Measurements from ENCODE around the gene KCNK4. TPM values are rescaled to one million over a fixed set of nuclear protein-coding genes. Genes with fewer than 3 reads are reported as not detected.

KCNK4 gene
- total RNA-seq, 2 donors from 2014 or later, result not detected

DNA sequence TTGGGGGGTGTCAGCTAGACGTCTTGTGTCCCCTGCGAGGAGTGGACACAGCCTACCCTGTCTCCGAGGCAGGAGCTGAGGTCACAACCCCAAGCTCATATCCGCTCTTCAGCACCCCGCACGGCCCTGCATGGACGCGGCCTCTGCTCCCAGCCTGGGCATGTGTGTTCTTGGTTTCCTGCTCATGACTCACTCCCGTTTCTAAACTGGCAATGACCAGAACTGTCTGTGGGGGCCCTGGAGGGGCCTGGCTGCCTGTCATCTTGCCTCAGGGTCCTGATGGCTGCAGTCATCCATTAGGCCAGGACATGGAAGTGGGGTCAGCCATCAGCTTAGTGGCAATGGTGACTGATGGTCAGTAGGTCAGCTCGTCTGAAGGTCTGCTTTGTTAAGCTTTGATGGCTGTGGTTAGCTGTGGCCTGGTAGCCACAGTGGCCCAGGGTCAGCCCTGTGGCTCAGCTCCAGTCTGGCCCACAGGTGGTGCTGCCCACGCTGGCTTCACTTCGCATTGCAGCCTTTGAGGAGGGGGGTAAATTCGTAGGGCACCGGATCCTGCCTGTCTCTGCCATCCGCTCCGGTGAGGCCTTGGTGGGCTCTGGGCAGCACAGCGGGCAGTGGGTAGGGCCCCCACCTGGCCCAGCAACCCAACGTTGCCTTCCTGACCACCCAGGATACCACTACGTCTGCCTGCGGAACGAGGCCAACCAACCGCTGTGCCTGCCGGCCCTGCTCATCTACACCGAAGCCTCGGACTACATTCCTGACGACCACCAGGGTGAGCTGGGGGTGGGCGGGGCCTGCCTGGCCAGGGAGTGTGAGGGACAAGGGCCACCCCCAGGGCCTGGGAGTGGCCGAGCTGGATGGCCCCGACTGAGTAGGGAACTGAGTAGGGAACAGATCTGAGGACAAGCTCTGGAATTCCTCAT lies 27.8 kb upstream of the KCNK4 start:
- intact Hi-C loops (cut with DNase I), result no loop called here
- ATAC-seq (no peak), DNase-seq (no peak)
- no peak overlapping the region for H3K4me3 ChIP-seq
- no peak overlapping the region for H3K27ac ChIP-seq
- H3K4me1 ChIP-seq, result peaks cover 7% of the 10 kb centered on the region
- no peaks in the 10 kb centered on the region for H3K36me3 ChIP-seq (replicated peaks in 1 of 2; ENCODE audit: insufficient read depth in 1 of 2, low read depth in 2 of 2)
- WGBS, 2 donors, result 81 to 83% methylated on average over 13 to 27 of the region's 29 CpGs
- no peaks in the 10 kb centered on the region for H3K27me3 ChIP-seq
- H3K9me3 ChIP-seq, result no peaks in the 10 kb centered on the region
- TF ChIP-seq, protein P1, sequence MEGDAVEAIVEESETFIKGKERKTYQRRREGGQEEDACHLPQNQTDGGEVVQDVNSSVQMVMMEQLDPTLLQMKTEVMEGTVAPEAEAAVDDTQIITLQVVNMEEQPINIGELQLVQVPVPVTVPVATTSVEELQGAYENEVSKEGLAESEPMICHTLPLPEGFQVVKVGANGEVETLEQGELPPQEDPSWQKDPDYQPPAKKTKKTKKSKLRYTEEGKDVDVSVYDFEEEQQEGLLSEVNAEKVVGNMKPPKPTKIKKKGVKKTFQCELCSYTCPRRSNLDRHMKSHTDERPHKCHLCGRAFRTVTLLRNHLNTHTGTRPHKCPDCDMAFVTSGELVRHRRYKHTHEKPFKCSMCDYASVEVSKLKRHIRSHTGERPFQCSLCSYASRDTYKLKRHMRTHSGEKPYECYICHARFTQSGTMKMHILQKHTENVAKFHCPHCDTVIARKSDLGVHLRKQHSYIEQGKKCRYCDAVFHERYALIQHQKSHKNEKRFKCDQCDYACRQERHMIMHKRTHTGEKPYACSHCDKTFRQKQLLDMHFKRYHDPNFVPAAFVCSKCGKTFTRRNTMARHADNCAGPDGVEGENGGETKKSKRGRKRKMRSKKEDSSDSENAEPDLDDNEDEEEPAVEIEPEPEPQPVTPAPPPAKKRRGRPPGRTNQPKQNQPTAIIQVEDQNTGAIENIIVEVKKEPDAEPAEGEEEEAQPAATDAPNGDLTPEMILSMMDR (IDR thresholded peaks at IDR 0.05), result no peak
- no peak for TF ChIP-seq POLR2A (IDR thresholded peaks at IDR 0.05)

DNA sequence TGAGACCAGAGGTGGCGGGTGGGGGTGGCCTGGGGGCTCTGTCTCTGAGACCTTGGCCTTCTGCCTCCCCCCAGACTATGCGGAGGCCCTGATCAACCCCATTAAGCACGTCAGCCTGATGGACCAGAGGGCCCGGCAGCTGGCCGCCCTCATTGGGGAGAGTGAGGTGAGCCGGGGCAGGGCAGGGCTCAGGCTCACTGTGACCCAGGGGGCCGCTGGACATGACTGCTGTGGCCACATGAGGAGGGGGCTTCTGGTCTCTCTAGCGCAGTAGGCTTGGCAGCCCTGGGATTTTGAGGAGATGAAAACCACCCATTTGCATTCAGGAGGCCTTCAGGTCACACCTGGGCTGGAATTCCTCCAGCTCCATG lies 27.2 kb upstream of the KCNK4 start:
- H3K27ac ChIP-seq, result no peak overlapping the region
- intact Hi-C loops (cut with DNase I), result no loop called here
- H3K4me1 ChIP-seq, result peaks cover 13% of the 10 kb centered on the region
- no peak for TF ChIP-seq POLR2A (IDR thresholded peaks at IDR 0.05)
- TF ChIP-seq, protein P1 (IDR thresholded peaks at IDR 0.05), result no peak
- no peaks in the 10 kb centered on the region for H3K9me3 ChIP-seq
- H3K36me3 ChIP-seq (replicated peaks in 1 of 2; ENCODE audit: insufficient read depth in 1 of 2, low read depth in 2 of 2), result no peaks in the 10 kb centered on the region
- H3K27me3 ChIP-seq, result no peaks in the 10 kb centered on the region
- ATAC-seq, result no peak
- 93 to 94% methylated on average over 6 to 7 of the region's 8 CpGs for WGBS, 2 donors
- no peak overlapping the region for H3K4me3 ChIP-seq
- DNase-seq, result no peak

DNA sequence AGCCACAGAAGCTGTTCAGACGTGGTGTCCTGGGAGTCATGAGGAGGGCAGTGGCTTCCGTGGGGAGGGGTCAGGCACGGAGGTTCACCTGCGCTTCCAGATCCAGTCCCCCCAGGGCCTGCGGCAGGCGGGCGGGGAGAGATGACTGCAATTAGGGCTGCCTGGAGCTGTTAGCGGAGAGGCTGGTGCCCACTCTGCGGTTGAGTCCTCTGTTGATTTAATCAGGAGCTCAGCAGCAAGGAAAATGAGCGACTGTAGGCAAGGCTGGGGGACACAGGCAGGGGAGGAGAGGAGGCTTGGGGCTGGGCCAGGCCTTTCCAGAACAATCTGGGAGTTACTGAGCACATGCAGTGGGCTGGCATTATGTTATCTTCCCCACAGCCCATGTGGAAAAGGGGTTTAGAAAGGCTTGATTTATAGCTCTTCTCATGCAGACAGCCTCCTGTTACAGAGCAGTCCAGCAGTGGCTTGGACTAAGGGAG lies 26.7 kb upstream of the KCNK4 start:
- no peaks in the 10 kb centered on the region for H3K9me3 ChIP-seq
- no peak overlapping the region for H3K4me3 ChIP-seq
- peaks cover 18% of the 10 kb centered on the region for H3K4me1 ChIP-seq
- no peak for DNase-seq
- intact Hi-C loops (cut with DNase I), result no loop called here
- H3K27me3 ChIP-seq, result no peaks in the 10 kb centered on the region
- ATAC-seq, result no peak
- no peak overlapping the region for H3K27ac ChIP-seq
- no peak for TF ChIP-seq POLR2A (IDR thresholded peaks at IDR 0.05)
- TF ChIP-seq, protein P1 (IDR thresholded peaks at IDR 0.05), result no peak
- WGBS, 2 donors, result 93 to 94% methylated on average over 3 to 10 of the region's 10 CpGs
- H3K36me3 ChIP-seq (replicated peaks in 1 of 2; ENCODE audit: insufficient read depth in 1 of 2, low read depth in 2 of 2), result no peaks in the 10 kb centered on the region

DNA sequence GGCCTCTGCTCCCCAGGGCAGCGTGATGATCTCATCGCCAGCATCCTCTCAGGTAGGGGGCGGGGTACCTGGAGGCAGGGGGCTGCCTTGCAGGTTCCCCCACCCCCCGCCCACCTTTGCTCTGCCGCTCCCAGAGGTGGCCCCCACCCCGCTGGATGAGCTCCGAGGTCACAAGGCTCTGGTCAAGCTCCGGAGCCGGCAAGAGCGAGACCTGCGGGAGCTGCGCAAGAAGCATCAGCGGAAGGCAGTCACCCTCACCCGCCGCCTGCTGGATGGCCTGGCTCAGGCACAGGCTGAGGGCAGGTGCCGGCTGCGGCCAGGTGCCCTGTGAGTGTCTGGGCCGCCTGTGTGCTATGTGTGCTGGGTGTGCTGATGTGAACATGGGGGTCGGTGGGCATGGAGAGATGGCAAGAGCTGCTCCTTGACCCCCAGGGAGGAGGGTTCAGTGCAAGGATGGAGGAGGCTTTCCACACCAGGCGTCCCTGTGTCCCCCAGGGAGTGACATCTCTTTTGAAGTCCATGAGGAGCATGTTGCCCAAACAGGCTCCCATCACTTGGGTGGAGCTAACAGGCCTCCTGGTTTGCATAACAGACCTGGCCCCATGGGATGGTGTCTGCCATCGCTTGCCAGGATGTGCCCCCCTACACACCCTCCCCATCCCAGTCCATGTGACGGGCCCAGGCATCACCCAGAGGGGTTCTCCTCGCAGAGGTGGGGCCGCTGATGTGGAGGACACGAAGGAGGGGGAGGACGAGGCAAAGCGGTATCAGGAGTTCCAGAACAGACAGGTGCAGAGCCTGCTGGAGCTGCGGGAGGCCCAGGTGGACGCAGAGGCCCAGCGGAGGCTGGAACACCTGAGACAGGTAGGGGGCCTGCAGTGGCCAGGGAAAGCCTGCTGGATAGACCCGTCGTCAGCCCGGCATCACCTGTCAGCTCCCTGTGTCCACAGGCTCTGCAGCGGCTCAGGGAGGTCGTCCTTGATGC lies 25.6 kb upstream of the KCNK4 start:
- DNase-seq (no peak), ATAC-seq (no peak)
- intact Hi-C loops (cut with DNase I), result no loop called here
- no peaks in the 10 kb centered on the region for H3K9me3 ChIP-seq
- peaks cover 18% of the 10 kb centered on the region for H3K4me1 ChIP-seq
- no peaks in the 10 kb centered on the region for H3K27me3 ChIP-seq
- WGBS, 2 donors, result 87 to 93% methylated on average over 18 to 29 of the region's 35 CpGs
- no peak overlapping the region for H3K4me3 ChIP-seq
- H3K36me3 ChIP-seq (replicated peaks in 1 of 2; ENCODE audit: insufficient read depth in 1 of 2, low read depth in 2 of 2), result no peaks in the 10 kb centered on the region
- H3K27ac ChIP-seq, result no peak overlapping the region
- TF ChIP-seq POLR2A (IDR thresholded peaks at IDR 0.05), result no peak
- TF ChIP-seq, protein P1 (IDR thresholded peaks at IDR 0.05), result no peak
